HG03457 (cell line): ENCODE results near the gene EXOC6B.
"Not testable (repeated sequence)": the region's sequence is repeated elsewhere in the genome, so short reads cannot be mapped to it uniquely, and the experiment has no call there.

ENCODE experiments used
- ATAC-seq: cut with Tn5 transposase; IDR thresholded peaks from one replicate; pipeline ENCODE4 v1.9.1; 2021; ENCODE audit warnings: moderate number of reproducible peaks; ENCODE audit not compliant: unreplicated experiment

Gene EXOC6B

DNA sequence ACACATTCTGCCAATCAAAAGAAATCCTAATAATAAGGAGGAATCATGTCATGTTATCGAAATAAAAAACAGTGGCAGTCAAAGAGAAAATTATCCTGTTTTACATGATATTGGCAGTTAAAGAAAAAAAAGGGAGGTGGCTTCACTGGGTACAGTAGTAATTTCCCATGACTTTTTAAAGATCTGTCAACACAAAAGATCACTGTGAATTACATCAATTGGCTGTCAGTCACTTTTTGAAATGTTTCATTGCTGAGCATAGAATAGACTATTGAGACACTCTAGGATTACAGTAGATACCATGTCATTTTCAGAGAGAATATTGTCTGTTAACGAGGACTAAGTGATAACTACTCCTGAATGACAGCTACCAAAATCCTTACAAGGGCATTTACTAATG lies 342.5 kb downstream of the EXOC6B start:
- ATAC-seq = no peak

DNA sequence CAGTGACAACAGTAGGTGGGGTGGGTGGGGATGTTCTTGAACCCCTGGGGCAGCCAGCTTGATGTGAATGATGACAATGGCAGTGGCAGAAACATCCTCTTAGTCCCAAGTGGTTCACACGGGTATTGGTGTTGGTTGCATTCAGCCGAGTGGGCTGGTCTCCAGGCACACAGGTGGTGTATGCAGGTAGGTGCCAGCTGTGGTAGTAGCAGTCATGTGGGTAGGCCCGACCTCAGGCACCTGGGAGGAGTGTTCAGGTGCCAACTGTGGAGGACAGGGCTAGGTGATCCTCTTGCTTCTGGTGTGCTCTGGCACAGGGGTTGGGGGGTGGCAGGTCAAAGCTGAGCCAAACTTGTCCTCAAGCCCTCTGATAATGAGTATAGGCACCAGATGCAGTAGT lies 350.6 kb downstream of the EXOC6B start:
- ATAC-seq = no peak

DNA sequence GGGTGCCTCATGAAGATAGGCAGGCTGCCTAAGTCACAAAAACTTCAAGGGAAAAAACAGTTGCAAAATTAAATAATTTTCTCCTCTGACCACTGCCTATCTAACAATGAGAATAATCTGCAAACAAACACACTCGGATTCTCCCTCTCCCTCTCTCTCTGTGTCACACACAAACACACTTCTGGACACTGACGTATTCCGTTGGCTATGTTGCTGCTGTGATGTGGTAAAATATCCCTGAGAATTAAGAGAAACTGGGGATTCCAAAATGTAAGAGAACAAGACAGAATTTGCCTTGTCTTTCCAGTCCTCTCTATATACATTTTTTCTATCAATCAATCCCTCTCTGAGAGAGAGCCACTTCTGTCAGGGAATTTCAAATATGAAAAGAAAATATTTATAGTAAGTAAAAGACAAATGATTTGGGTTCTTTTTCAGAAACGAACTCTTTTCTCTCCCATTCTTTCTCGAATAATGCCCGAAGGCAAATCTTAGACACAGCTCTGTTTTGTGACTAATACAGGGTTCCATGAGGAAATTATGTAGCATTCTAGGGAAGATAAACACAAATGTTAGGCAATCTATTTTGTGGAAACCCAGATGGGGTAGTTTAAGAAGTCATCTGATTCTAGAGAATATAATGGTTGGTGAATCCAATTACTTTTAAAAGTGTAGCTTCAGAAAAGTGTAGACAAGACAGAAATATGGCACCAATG lies 367.9 kb downstream of the EXOC6B start:
- ATAC-seq = no peak

DNA sequence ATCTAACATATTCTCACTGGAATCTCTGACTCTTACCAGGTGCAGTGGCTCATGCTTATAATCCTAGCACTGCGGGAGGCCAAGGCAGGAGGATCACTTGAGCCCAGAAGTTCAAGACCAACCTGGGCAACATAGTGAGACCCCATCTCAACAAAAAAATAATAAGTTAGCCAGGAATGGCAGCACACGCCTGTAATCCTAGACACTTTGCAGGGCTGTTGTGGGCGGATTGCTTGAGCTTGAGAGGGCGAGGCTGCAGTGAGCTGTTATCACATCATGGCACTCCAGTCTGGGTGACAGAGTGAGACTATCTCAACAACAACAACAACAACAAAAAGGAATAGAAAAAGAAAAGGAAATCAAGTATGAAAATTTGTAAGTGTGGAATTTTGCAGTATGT lies 371.6 kb downstream of the EXOC6B start:
- no peak for ATAC-seq

- ATAC-seq = no peak
Observed at GRCh38 chr2:72442270-72442669, 383.6 kb downstream of the EXOC6B start.

- ATAC-seq = no peak
Observed at GRCh38 chr2:72439892-72440291, 385.9 kb downstream of the EXOC6B start.

DNA sequence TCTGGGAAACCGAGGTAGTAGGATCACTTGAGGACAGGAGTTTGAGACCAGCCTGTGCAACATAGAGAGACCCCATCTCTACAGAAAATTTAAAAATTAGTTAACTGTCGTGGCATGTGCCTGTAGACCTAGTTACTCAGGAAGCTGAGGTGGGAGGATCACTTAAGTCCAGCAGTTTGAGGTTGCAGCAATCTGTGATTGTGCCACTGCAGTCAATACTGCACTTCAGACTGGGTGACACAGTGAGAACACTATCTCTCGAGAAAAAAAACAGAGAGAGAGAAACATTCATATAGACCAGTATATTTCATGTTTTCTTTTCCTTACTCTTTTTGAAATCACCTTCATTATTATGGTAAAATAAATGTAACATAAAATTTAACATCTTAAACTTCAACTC lies 387.5 kb downstream of the EXOC6B start:
- no peak for ATAC-seq

GRCh38 chr2:72431737-72432136 lies 394.1 kb downstream of the EXOC6B start:
- ATAC-seq = no peak

DNA sequence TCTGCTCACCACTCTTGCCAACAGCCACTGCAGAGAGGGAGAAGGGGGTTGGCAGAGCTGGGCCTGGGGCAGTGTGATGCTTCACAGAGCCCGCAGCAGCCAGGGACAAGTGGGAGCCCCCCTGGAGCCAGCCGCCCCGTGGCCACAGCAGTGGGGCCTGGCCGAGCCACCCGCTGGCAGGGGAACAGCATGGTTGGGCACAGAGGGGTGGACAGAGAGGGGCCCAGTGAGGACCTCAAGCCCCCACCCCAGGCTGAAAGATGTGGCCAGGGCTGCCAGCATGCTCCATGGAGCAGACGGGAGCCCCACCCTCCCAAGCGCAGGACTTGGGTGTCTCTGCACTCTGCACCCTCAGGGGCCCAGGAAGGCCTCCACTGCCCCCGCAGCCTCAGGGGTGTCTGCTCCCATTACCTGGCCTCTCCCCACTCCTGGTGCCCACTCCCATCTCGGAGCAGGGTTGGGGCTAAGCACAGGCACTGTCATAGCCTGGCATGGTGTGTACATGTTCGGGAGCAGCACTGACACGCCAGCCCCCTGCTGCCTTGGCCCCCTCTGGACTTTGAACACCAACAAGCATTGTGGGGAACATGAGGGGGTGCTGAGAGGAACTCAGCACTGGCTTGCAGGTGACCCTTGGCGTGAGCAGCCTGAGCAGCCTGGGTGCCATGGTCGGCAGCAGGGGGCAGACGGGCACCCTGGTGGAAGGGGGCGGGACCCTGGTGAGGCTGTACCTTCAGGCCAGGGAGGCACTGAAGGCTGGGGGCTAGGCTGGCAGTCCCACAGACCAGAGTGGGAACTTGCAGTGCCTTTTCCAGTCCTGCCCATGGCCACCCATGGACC lies 398.6 kb downstream of the EXOC6B start:
- ATAC-seq = no peak

- ATAC-seq = no peak
Observed at GRCh38 chr2:72425996-72426395, 399.8 kb downstream of the EXOC6B start.

DNA sequence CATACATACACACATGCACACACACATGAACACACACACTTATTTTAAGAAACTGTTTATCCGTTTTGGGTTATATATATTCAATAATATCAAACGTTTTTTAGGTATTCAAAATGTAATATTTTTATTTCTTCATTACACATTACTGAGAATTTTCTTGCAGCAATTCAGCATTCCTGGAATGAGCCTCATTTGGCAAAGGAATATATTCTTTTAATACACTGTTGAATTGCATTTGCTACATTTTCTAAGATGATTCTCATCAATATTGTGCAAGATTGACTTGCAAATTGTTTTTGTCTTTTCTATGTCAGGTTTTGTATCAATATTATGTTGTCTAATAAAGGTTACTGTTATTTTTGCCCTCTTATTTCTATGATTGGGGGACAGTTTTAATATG lies 402.1 kb downstream of the EXOC6B start:
- ATAC-seq = no peak

DNA sequence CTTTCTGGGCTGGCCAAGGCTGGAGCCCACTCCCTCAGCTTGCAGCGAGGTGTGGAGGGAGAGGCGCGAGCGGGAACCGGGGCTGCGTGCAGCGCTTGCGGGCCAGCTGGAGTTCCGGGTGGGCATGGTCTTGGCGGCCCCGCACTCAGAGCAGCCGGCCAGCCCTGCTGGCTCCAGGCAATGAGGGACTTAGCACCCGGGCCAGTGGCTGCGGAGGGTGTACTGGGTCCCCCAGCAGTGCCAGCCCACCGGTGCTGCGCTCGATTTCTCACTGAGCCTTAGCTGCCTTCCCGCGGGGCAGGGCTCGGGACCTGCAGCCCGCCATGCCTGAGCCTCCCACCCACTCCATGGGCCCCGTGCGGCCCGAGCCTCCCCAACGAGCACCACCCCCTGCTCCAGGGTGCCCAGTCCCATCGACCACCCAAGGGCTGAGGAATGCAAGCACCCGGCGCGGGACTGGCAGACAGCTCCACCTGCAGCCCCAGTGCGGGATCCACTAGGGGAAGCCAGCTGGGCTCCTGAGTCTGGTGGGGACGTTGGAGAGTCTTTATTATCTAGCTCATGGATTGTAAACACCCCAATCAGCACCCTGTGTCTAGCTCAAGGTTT lies 404.0 kb downstream of the EXOC6B start:
- not testable (repeated sequence) for ATAC-seq

GRCh38 chr2:72415781-72416475 lies 409.9 kb downstream of the EXOC6B start:
- ATAC-seq = no peak

DNA sequence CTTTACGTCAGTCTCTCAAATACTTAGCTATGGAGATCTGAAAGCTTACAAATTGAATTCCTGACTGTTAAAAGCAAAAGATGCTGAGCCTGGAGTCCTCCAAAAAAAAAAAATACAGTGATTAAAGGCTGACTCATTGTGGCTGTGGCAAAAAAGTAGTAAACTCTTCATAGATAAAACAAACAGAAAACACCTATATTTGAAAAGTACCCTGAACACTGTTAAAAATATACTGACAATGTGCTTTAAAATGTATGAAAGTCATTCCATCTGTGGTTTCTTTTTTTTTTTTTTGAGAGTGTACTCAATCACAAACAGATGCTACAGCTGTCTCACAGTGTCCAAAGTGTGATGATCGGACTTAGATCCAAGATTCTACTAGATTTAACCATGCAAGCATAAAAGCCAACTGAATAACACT lies 410.6 kb downstream of the EXOC6B start:
- ATAC-seq = no peak

- no peak for ATAC-seq
Observed at GRCh38 chr2:72414137-72414760, 411.6 kb downstream of the EXOC6B start.

GRCh38 chr2:72413716-72414115 lies 412.1 kb downstream of the EXOC6B start:
- ATAC-seq = no peak

GRCh38 chr2:72412214-72412613 lies 413.6 kb downstream of the EXOC6B start:
- no peak for ATAC-seq

DNA sequence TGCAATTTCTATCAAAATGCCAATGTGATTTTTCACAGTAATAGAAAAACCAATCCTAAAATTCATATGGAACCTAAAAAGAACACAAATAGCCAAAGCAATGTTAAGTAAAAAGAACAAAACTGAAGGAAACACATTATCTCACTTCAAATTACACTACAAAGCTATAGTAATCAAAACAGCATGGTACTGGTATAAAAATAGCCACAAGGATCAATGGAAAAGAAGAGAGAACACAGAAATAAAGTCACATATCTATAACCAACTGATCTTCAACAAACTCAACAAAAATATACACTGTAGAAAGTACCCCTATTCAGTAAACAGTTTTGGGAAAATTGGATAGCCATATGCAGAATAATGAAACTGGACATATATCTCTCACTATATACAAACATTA lies 426.0 kb downstream of the EXOC6B start:
- no peak for ATAC-seq

GRCh38 chr2:72395096-72395495 lies 430.7 kb downstream of the EXOC6B start:
- ATAC-seq = no peak

- no peak for ATAC-seq
Observed at GRCh38 chr2:72394541-72395070, 431.2 kb downstream of the EXOC6B start.

DNA sequence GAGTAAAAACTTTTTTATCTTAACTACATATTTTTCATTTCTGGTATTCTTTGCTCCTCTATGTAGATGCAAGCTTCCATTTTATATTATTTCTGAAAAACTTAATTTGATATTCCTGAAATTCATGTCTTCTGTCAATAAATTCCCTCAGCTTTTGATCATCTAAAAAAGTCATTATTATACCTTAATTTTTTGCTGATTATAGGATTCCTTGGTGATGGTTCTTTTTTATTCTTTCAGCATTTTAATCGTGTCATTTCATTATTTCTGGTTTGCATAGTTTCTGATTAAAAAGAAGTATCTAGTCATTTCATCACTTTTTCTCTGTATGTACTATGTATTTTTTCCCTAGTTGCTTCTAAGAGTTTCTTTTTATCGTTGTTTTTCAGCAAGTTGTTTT lies 436.4 kb downstream of the EXOC6B start:
- no peak for ATAC-seq
